Measurements from ENCODE around the gene SNCB. TPM values are rescaled to one million over a fixed set of nuclear protein-coding genes. Genes with fewer than 3 reads are reported as not detected.

The SNCB gene
- polyA plus RNA-seq, 1 of the 3 experiments (the other 2 are of a cell fraction), result 0.33 TPM

GRCh38 chr5:176647030-176647842 lies 16.9 kb upstream of the SNCB start, which contains the start of gene TSPAN17 (continued):
- peak; percentile 90 for TF ChIP-seq TAF1 (IDR thresholded peaks at IDR 0.05; ENCODE audit: borderline replicate concordance, low read depth, low read length)
- no peak for TF ChIP-seq CHD2 (IDR thresholded peaks at IDR 0.05; ENCODE audit: low read length, partially characterized antibody)
- peak; percentile 69 for TF ChIP-seq NRF1 (IDR thresholded peaks at IDR 0.05; ENCODE audit: low read depth, low read length)
- TF ChIP-seq MXI1 (IDR thresholded peaks at IDR 0.05; ENCODE audit: low read depth, low read length), result no peak; the same call in none of the 2 replicates
- peak; percentile 70; the same call in 1 of the 2 replicates for TF ChIP-seq SIN3A (IDR thresholded peaks at IDR 0.05; ENCODE audit: borderline replicate concordance, low read depth, low read length)
- TF ChIP-seq RFX5 (IDR thresholded peaks at IDR 0.05; ENCODE audit: low read length), result no peak
- TF ChIP-seq GATA2 (CRISPR knock-in tag; IDR thresholded peaks at IDR 0.05), result no peak
- TF ChIP-seq FOXM1 (IDR thresholded peaks at IDR 0.05; ENCODE audit: low read depth), result no peak
- no peak for TF ChIP-seq FOXJ3 (CRISPR knock-in tag; IDR thresholded peaks at IDR 0.05)
- TF ChIP-seq IRF3 (IDR thresholded peaks at IDR 0.05; ENCODE audit: low read depth, low read length), result no peak
- no peak; a peak in 1 of 4 replicates for TF ChIP-seq EP300 (IDR thresholded peaks at IDR 0.05; ENCODE audit: borderline replicate concordance in 1 of 2, low read depth in 1 of 2, low read length in 1 of 2)
- no peak for TF ChIP-seq GABPA (IDR thresholded peaks at IDR 0.05; ENCODE audit: low read depth)
- TF ChIP-seq RCOR1 (IDR thresholded peaks at IDR 0.05; ENCODE audit: low read length), result no peak
- no peak for TF ChIP-seq ZBTB33 (IDR thresholded peaks at IDR 0.05; ENCODE audit: borderline replicate concordance, low read depth)
- no peak; the same call in 1 of the 2 replicates for TF ChIP-seq NFIC (IDR thresholded peaks at IDR 0.05; ENCODE audit: borderline replicate concordance)
- TF ChIP-seq USF2 (IDR thresholded peaks at IDR 0.05; ENCODE audit: borderline replicate concordance, low read depth, low read length), result 0 out of 2 replicates have a peak, but pooled peaks have one; percentile 14
- TF ChIP-seq JUND (IDR thresholded peaks at IDR 0.05), result no peak
- no peak for TF ChIP-seq ELF1 (IDR thresholded peaks at IDR 0.05)
- TF ChIP-seq SMC3 (IDR thresholded peaks at IDR 0.05; ENCODE audit: low read depth, low read length), result peak; percentile 66
